Cardiac fibroblast (primary cell): ENCODE measurements around the gene REXO5.

Experiments used
- DNase-seq, 2 donors: peaks; one replicate each; pipeline versions ENCODE4 v3.0.0 to v3.0.0-alpha.2; 2010; ENCODE audit warnings: low read depth in 2 of 2
- H3K4me3 ChIP-seq, 2 donors: replicated peaks in 1 of 2; 1 replicate in 1 of 2; 2 replicates in 1 of 2; pipeline ENCODE4 v1.5.1; 2011; ENCODE audit warnings: low read depth in 2 of 2, low read length in 2 of 2, mild to moderate bottlenecking in 2 of 2, moderate library complexity in 1 of 2
- CTCF ChIP-seq: IDR thresholded peaks from one replicate; pipeline ENCODE4 v1.5.1; 2011; ENCODE audit warnings: low read depth, mild to moderate bottlenecking, low read length, inconsistent platforms

REXO5 gene

GRCh38 chr16:20870122-20870820, 63.9 kb downstream of the REXO5 start:
- no peak overlapping the region for H3K4me3 ChIP-seq
- no peak for TF ChIP-seq CTCF
- DNase-seq = no peak

GRCh38 chr16:20871258-20871657, 64.9 kb downstream of the REXO5 start:
- DNase-seq = no peak
- no peak overlapping the region for H3K4me3 ChIP-seq
- TF ChIP-seq CTCF = no peak

- DNase-seq = no peak
- H3K4me3 ChIP-seq = no peak overlapping the region
- TF ChIP-seq CTCF = no peak
Observed at GRCh38 chr16:20871941-20872815, 65.9 kb downstream of the REXO5 start.

GRCh38 chr16:20873331-20873730, 67.0 kb downstream of the REXO5 start:
- TF ChIP-seq CTCF = no peak
- H3K4me3 ChIP-seq = no peak overlapping the region
- DNase-seq = no peak

GRCh38 chr16:20874088-20874581, 67.8 kb downstream of the REXO5 start:
- DNase-seq = peak in 1 of 2 donors; percentile 50
- no peak for TF ChIP-seq CTCF
- H3K4me3 ChIP-seq = no peak overlapping the region

GRCh38 chr16:20875355-20875650, 69.0 kb downstream of the REXO5 start:
- H3K4me3 ChIP-seq = no peak overlapping the region
- no peak for TF ChIP-seq CTCF
- no peak for DNase-seq
